ENCODE data around the gene RAB11FIP3. TPM values are rescaled to one million over a fixed set of nuclear protein-coding genes. Genes with fewer than 3 reads are reported as not detected.

Gene RAB11FIP3
- total and polyA plus RNA-seq, 4 donors, result 22.0 to 68.8 (median 61.9) TPM

- Histone ChIP-seq H3K27me3 (ENCODE audit: control insufficient read depth in 1 of 2, insufficient read depth in 2 of 2, low read length in 1 of 2) (no peaks in the 10 kb centered on the region), H3K36me3 (ENCODE audit: control insufficient read depth in 1 of 2, insufficient read depth in 2 of 2, low read length in 1 of 2) (no peaks in the 10 kb centered on the region), H3K27ac (ENCODE audit: low read depth in 1 of 2, low read length in 2 of 2) (no peak overlapping the region), H3K4me3 (ENCODE audit: low read length in 2 of 2) (no peak overlapping the region), H3K4me1 (ENCODE audit: control insufficient read depth in 1 of 2, insufficient read depth in 2 of 2, low read length in 2 of 2) (no peaks in the 10 kb centered on the region), H3K9me3 (ENCODE audit: control insufficient read depth, low read length) (no peaks in the 10 kb centered on the region)
- intact Hi-C loops (cut with DNase I), result no loop called here
- ATAC-seq (ENCODE audit: low FRiP score), result no peak
- no peak for DNase-seq
- WGBS, 2 donors, result 90 to 92% methylated on average over 42 of the region's 42 CpGs
Measured at GRCh38 chr16:564690-565418, 139.4 kb downstream of the RAB11FIP3 start.

GRCh38 chr16:565419-566330 is 140.2 kb downstream of the RAB11FIP3 start:
- Histone ChIP-seq H3K27ac (ENCODE audit: low read depth in 1 of 2, low read length in 2 of 2) (no peak overlapping the region), H3K27me3 (ENCODE audit: control insufficient read depth in 1 of 2, insufficient read depth in 2 of 2, low read length in 1 of 2) (no peaks in the 10 kb centered on the region), H3K4me3 (ENCODE audit: low read length in 2 of 2) (no peak overlapping the region), H3K36me3 (ENCODE audit: control insufficient read depth in 1 of 2, insufficient read depth in 2 of 2, low read length in 1 of 2) (no peaks in the 10 kb centered on the region), H3K4me1 (ENCODE audit: control insufficient read depth in 1 of 2, insufficient read depth in 2 of 2, low read length in 2 of 2) (no peaks in the 10 kb centered on the region), H3K9me3 (ENCODE audit: control insufficient read depth, low read length) (no peaks in the 10 kb centered on the region)
- no peak for ATAC-seq (ENCODE audit: low FRiP score)
- intact Hi-C loops (cut with DNase I), result no loop called here
- 24 to 25% methylated on average over 30 to 35 of the region's 35 CpGs for WGBS, 2 donors
- DNase-seq, result no peak

- no peaks in the 10 kb centered on the region for H3K4me1 ChIP-seq (ENCODE audit: control insufficient read depth in 1 of 2, insufficient read depth in 2 of 2, low read length in 2 of 2)
Measured at GRCh38 chr16:566475-567372, 141.3 kb downstream of the RAB11FIP3 start, which contains the start of gene NHLRC4. Gene NHLRC4, plus strand, starts transcription at chr16:567005. Its CDS starts 1,043 bp downstream, at chr16:568048.

GRCh38 chr16:567373-568256 is 142.2 kb downstream of the RAB11FIP3 start:
- no peaks in the 10 kb centered on the region for H3K36me3 ChIP-seq (ENCODE audit: control insufficient read depth in 1 of 2, insufficient read depth in 2 of 2, low read length in 1 of 2)
- ATAC-seq (ENCODE audit: low FRiP score), result no peak
- no peaks in the 10 kb centered on the region for H3K9me3 ChIP-seq (ENCODE audit: control insufficient read depth, low read length)
- no peaks in the 10 kb centered on the region for H3K4me1 ChIP-seq (ENCODE audit: control insufficient read depth in 1 of 2, insufficient read depth in 2 of 2, low read length in 2 of 2)
- DNase-seq, result no peak
- 90 to 92% methylated on average over 35 of the region's 35 CpGs for WGBS, 2 donors
- intact Hi-C loops (cut with DNase I), result no loop called here
- no peak overlapping the region for H3K4me3 ChIP-seq (ENCODE audit: low read length in 2 of 2)
- no peak overlapping the region for H3K27ac ChIP-seq (ENCODE audit: low read depth in 1 of 2, low read length in 2 of 2)
- H3K27me3 ChIP-seq (ENCODE audit: control insufficient read depth in 1 of 2, insufficient read depth in 2 of 2, low read length in 1 of 2), result no peaks in the 10 kb centered on the region

More at GRCh38 chr16:566475-567372, 141.3 kb downstream of the RAB11FIP3 start, which contains the start of gene NHLRC4:
- DNase-seq, result peak in 1 of 2 donors; percentile 86
- intact Hi-C loops (cut with DNase I), result no loop called here
- H3K4me3 ChIP-seq (ENCODE audit: low read length in 2 of 2), result no peak within 1 kb of the TSS
- no peaks in the 10 kb centered on the region for H3K36me3 ChIP-seq (ENCODE audit: control insufficient read depth in 1 of 2, insufficient read depth in 2 of 2, low read length in 1 of 2)
- H3K9me3 ChIP-seq (ENCODE audit: control insufficient read depth, low read length), result no peaks in the 10 kb centered on the region
- no peaks in the 10 kb centered on the region for H3K27me3 ChIP-seq (ENCODE audit: control insufficient read depth in 1 of 2, insufficient read depth in 2 of 2, low read length in 1 of 2)
- peak; percentile 44 for ATAC-seq (ENCODE audit: low FRiP score)
- WGBS, 2 donors, result 27 to 34% methylated on average over 26 of the region's 26 CpGs
- no peak within 1 kb of the TSS for H3K27ac ChIP-seq (ENCODE audit: low read depth in 1 of 2, low read length in 2 of 2)

- intact Hi-C loops (cut with DNase I), result no loop called here
- Histone ChIP-seq H3K4me1 (ENCODE audit: control insufficient read depth in 1 of 2, insufficient read depth in 2 of 2, low read length in 2 of 2) (no peaks in the 10 kb centered on the region), H3K4me3 (ENCODE audit: low read length in 2 of 2) (no peak overlapping the region), H3K36me3 (ENCODE audit: control insufficient read depth in 1 of 2, insufficient read depth in 2 of 2, low read length in 1 of 2) (no peaks in the 10 kb centered on the region), H3K27ac (ENCODE audit: low read depth in 1 of 2, low read length in 2 of 2) (peak overlapping the region in 1 of 2 donors; percentile 46), H3K9me3 (ENCODE audit: control insufficient read depth, low read length) (no peaks in the 10 kb centered on the region), H3K27me3 (ENCODE audit: control insufficient read depth in 1 of 2, insufficient read depth in 2 of 2, low read length in 1 of 2) (no peaks in the 10 kb centered on the region)
- DNase-seq (no peak), ATAC-seq (ENCODE audit: low FRiP score) (no peak)
- WGBS, 2 donors, result 76% methylated on average over 10 to 11 of the region's 11 CpGs
Measured at GRCh38 chr16:568401-569258, 143.2 kb downstream of the RAB11FIP3 start.

- Histone ChIP-seq H3K4me3 (ENCODE audit: low read length in 2 of 2) (peak within 1 kb of the TSS; percentile 74 to 87), H3K36me3 (ENCODE audit: control insufficient read depth in 1 of 2, insufficient read depth in 2 of 2, low read length in 1 of 2) (no peaks in the 10 kb centered on the region), H3K27me3 (ENCODE audit: control insufficient read depth in 1 of 2, insufficient read depth in 2 of 2, low read length in 1 of 2) (no peaks in the 10 kb centered on the region), H3K4me1 (ENCODE audit: control insufficient read depth in 1 of 2, insufficient read depth in 2 of 2, low read length in 2 of 2) (no peaks in the 10 kb centered on the region), H3K27ac (ENCODE audit: low read depth in 1 of 2, low read length in 2 of 2) (peak within 1 kb of the TSS in 1 of 2 donors; percentile 46), H3K9me3 (ENCODE audit: control insufficient read depth, low read length) (no peaks in the 10 kb centered on the region)
- ATAC-seq (ENCODE audit: low FRiP score) (peak; percentile 77), DNase-seq (peak; percentile 84 to 91)
- 1 to 2% methylated on average over 45 to 87 of the region's 87 CpGs for WGBS, 2 donors
- intact Hi-C loops (cut with DNase I), result no loop called here
Measured at GRCh38 chr16:569445-570254, 144.2 kb downstream of the RAB11FIP3 start, which contains the start of gene PIGQ. Gene PIGQ, plus strand, starts transcription at chr16:569968. Its CDS starts 4,107 bp downstream, at chr16:574075.

Measured in aorta (tissue), 5 donors.